Measurements from ENCODE around the gene RIPOR3.

Gene RIPOR3

GRCh38 chr20:50695135-50695872, 4.0 kb upstream of the RIPOR3 start:
- Histone ChIP-seq H2BK12ac (ENCODE audit: low read length in 2 of 2) (peak overlapping the region in 1 of 2 experiments; percentile 52), H4K8ac (ENCODE audit: low read length) (peak overlapping the region; percentile 40), H3K27ac (ENCODE audit: low read length, poor library complexity, severe bottlenecking) (no peak overlapping the region), H3K27me3 (ENCODE audit: control insufficient read depth in 1 of 2, insufficient read depth in 1 of 2, low read length in 2 of 2) (no peaks in the 10 kb centered on the region), H3K4me1 (ENCODE audit: control insufficient read depth, insufficient read depth, low read depth, low read length) (peaks cover 14% of the 10 kb centered on the region), H3K18ac (ENCODE audit: low read depth in 1 of 2, low read length in 2 of 2) (peak overlapping the region in 1 of 2 experiments; percentile 71), H3K9ac (ENCODE audit: low read length) (peak overlapping the region; percentile 61), H3K4me3 (ENCODE audit: insufficient read depth in 1 of 2, low read depth in 1 of 2, low read length in 2 of 2) (peak overlapping the region in 1 of 2 experiments; percentile 25), H3K14ac (ENCODE audit: low read length in 2 of 2) (no peak overlapping the region), H2BK15ac (ENCODE audit: low read depth, poor library complexity, severe bottlenecking) (no peak overlapping the region), H3K9me3 (ENCODE audit: control insufficient read depth, low read length) (no peaks in the 10 kb centered on the region), H2AFZ (ENCODE audit: low read depth, low read length) (no peak overlapping the region), H3K79me1 (replicated peaks; ENCODE audit: low read length, poor library complexity, severe bottlenecking) (no peaks in the 10 kb centered on the region), H3K4me2 (ENCODE audit: low read length, poor library complexity, severe bottlenecking) (no peak overlapping the region), H4K91ac (ENCODE audit: low read length) (no peak overlapping the region), H2BK120ac (ENCODE audit: low read depth, low read length) (peak overlapping the region; percentile 9), H3K36me3 (ENCODE audit: control insufficient read depth in 1 of 2, insufficient read depth in 2 of 2, low read depth in 1 of 2, low read length in 2 of 2) (no peaks in the 10 kb centered on the region), H3K23ac (ENCODE audit: low read length in 2 of 2) (no peak overlapping the region), H2BK5ac (ENCODE audit: low read depth, low read length, poor library complexity, severe bottlenecking) (no peak overlapping the region), H2AK5ac (ENCODE audit: low read length, severe bottlenecking) (peak overlapping the region; percentile 50), H3K4ac (ENCODE audit: low read depth in 1 of 2, low read length in 2 of 2) (no peak overlapping the region)
- DNase-seq = no peak
- 75% methylated on average over 7 of the region's 9 CpGs for WGBS

- Histone ChIP-seq H2AFZ (ENCODE audit: low read depth, low read length) (no peak overlapping the region), H3K27me3 (ENCODE audit: control insufficient read depth in 1 of 2, insufficient read depth in 1 of 2, low read length in 2 of 2) (no peaks in the 10 kb centered on the region), H2BK120ac (ENCODE audit: low read depth, low read length) (peak overlapping the region; percentile 42), H3K79me1 (replicated peaks; ENCODE audit: low read length, poor library complexity, severe bottlenecking) (peaks cover 3% of the 10 kb centered on the region), H2BK15ac (ENCODE audit: low read depth, poor library complexity, severe bottlenecking) (no peak overlapping the region), H3K4ac (ENCODE audit: low read depth in 1 of 2, low read length in 2 of 2) (peak overlapping the region in 1 of 2 experiments; percentile 42), H2BK5ac (ENCODE audit: low read depth, low read length, poor library complexity, severe bottlenecking) (no peak overlapping the region), H4K91ac (ENCODE audit: low read length) (no peak overlapping the region), H3K9me3 (ENCODE audit: control insufficient read depth, low read length) (no peaks in the 10 kb centered on the region), H3K4me1 (ENCODE audit: control insufficient read depth, insufficient read depth, low read depth, low read length) (peaks cover 21% of the 10 kb centered on the region), H3K36me3 (ENCODE audit: control insufficient read depth in 1 of 2, insufficient read depth in 2 of 2, low read depth in 1 of 2, low read length in 2 of 2) (no peaks in the 10 kb centered on the region), H2BK12ac (ENCODE audit: low read length in 2 of 2) (peak overlapping the region in 1 of 2 experiments; percentile 64), H2AK5ac (ENCODE audit: low read length, severe bottlenecking) (peak overlapping the region; percentile 48), H3K4me2 (ENCODE audit: low read length, poor library complexity, severe bottlenecking) (no peak overlapping the region), H3K9ac (ENCODE audit: low read length) (peak overlapping the region; percentile 61), H3K14ac (ENCODE audit: low read length in 2 of 2) (no peak overlapping the region), H4K8ac (ENCODE audit: low read length) (peak overlapping the region; percentile 28), H3K27ac (ENCODE audit: low read length, poor library complexity, severe bottlenecking) (no peak overlapping the region), H3K23ac (ENCODE audit: low read length in 2 of 2) (no peak overlapping the region), H3K4me3 (ENCODE audit: insufficient read depth in 1 of 2, low read depth in 1 of 2, low read length in 2 of 2) (peak overlapping the region in 1 of 2 experiments; percentile 25), H3K18ac (ENCODE audit: low read depth in 1 of 2, low read length in 2 of 2) (peak overlapping the region in 1 of 2 experiments; percentile 38)
- 89% methylated on average over 3 of the region's 9 CpGs for WGBS
- no peak for DNase-seq
Observed at GRCh38 chr20:50694379-50695134, 3.2 kb upstream of the RIPOR3 start.

- WGBS = no CpG with 5 or more reads among the region's 1 CpG
- no peak overlapping the region for H3K4ac ChIP-seq (ENCODE audit: low read depth in 1 of 2, low read length in 2 of 2)
Observed at GRCh38 chr20:50693001-50693400, 1.7 kb upstream of the RIPOR3 start.

GRCh38 chr20:50692552-50692933, 1.2 kb upstream of the RIPOR3 start:
- no peak overlapping the region for H3K27ac ChIP-seq (ENCODE audit: low read length, poor library complexity, severe bottlenecking)
- peaks cover 0 to 8% of the 10 kb centered on the region in 2 experiments for H3K36me3 ChIP-seq (ENCODE audit: control insufficient read depth in 1 of 2, insufficient read depth in 2 of 2, low read depth in 1 of 2, low read length in 2 of 2)
- no peak overlapping the region for H3K23ac ChIP-seq (ENCODE audit: low read length in 2 of 2)
- H3K4me2 ChIP-seq (ENCODE audit: low read length, poor library complexity, severe bottlenecking) = no peak overlapping the region
- H3K18ac ChIP-seq (ENCODE audit: low read depth in 1 of 2, low read length in 2 of 2) = peak overlapping the region in 1 of 2 experiments; percentile 48
- H3K14ac ChIP-seq (ENCODE audit: low read length in 2 of 2) = no peak overlapping the region
- H4K91ac ChIP-seq (ENCODE audit: low read length) = no peak overlapping the region
- H3K4ac ChIP-seq (ENCODE audit: low read depth in 1 of 2, low read length in 2 of 2) = no peak overlapping the region
- H2BK15ac ChIP-seq (ENCODE audit: low read depth, poor library complexity, severe bottlenecking) = peak overlapping the region; percentile 21
- H3K4me3 ChIP-seq (ENCODE audit: insufficient read depth in 1 of 2, low read depth in 1 of 2, low read length in 2 of 2) = peak overlapping the region in 1 of 2 experiments; percentile 91
- no peak overlapping the region for H2AFZ ChIP-seq (ENCODE audit: low read depth, low read length)
- no peak overlapping the region for H4K8ac ChIP-seq (ENCODE audit: low read length)
- WGBS = 90% methylated on average over 2 of the region's 2 CpGs
- no peaks in the 10 kb centered on the region for H3K27me3 ChIP-seq (ENCODE audit: control insufficient read depth in 1 of 2, insufficient read depth in 1 of 2, low read length in 2 of 2)
- peak overlapping the region; percentile 90 for H3K9ac ChIP-seq (ENCODE audit: low read length)
- H2BK120ac ChIP-seq (ENCODE audit: low read depth, low read length) = no peak overlapping the region
- peaks cover 6% of the 10 kb centered on the region for H3K79me1 ChIP-seq (replicated peaks; ENCODE audit: low read length, poor library complexity, severe bottlenecking)
- no peak for DNase-seq
- H2BK5ac ChIP-seq (ENCODE audit: low read depth, low read length, poor library complexity, severe bottlenecking) = no peak overlapping the region
- no peak overlapping the region for H2AK5ac ChIP-seq (ENCODE audit: low read length, severe bottlenecking)
- H3K4me1 ChIP-seq (ENCODE audit: control insufficient read depth, insufficient read depth, low read depth, low read length) = peaks cover 27% of the 10 kb centered on the region
- no peaks in the 10 kb centered on the region for H3K9me3 ChIP-seq (ENCODE audit: control insufficient read depth, low read length)
- no peak overlapping the region for H2BK12ac ChIP-seq (ENCODE audit: low read length in 2 of 2)

More at GRCh38 chr20:50693001-50693400, 1.7 kb upstream of the RIPOR3 start:
- H3K4me3 ChIP-seq (ENCODE audit: insufficient read depth in 1 of 2, low read depth in 1 of 2, low read length in 2 of 2) = no peak overlapping the region
- no peaks in the 10 kb centered on the region for H3K27me3 ChIP-seq (ENCODE audit: control insufficient read depth in 1 of 2, insufficient read depth in 1 of 2, low read length in 2 of 2)
- H2BK5ac ChIP-seq (ENCODE audit: low read depth, low read length, poor library complexity, severe bottlenecking) = no peak overlapping the region
- H3K18ac ChIP-seq (ENCODE audit: low read depth in 1 of 2, low read length in 2 of 2) = peak overlapping the region in 1 of 2 experiments; percentile 56
- no peaks in the 10 kb centered on the region for H3K9me3 ChIP-seq (ENCODE audit: control insufficient read depth, low read length)
- H3K27ac ChIP-seq (ENCODE audit: low read length, poor library complexity, severe bottlenecking) = no peak overlapping the region
- H4K91ac ChIP-seq (ENCODE audit: low read length) = no peak overlapping the region
- no peak overlapping the region for H2BK15ac ChIP-seq (ENCODE audit: low read depth, poor library complexity, severe bottlenecking)
- peak overlapping the region; percentile 90 for H3K9ac ChIP-seq (ENCODE audit: low read length)
- H3K14ac ChIP-seq (ENCODE audit: low read length in 2 of 2) = no peak overlapping the region
- peaks cover 0 to 6% of the 10 kb centered on the region in 2 experiments for H3K36me3 ChIP-seq (ENCODE audit: control insufficient read depth in 1 of 2, insufficient read depth in 2 of 2, low read depth in 1 of 2, low read length in 2 of 2)
- no peak overlapping the region for H2BK12ac ChIP-seq (ENCODE audit: low read length in 2 of 2)
- H3K4me1 ChIP-seq (ENCODE audit: control insufficient read depth, insufficient read depth, low read depth, low read length) = peaks cover 27% of the 10 kb centered on the region
- H3K23ac ChIP-seq (ENCODE audit: low read length in 2 of 2) = no peak overlapping the region
- H2BK120ac ChIP-seq (ENCODE audit: low read depth, low read length) = no peak overlapping the region
- no peak overlapping the region for H4K8ac ChIP-seq (ENCODE audit: low read length)
- no peak overlapping the region for H2AFZ ChIP-seq (ENCODE audit: low read depth, low read length)
- no peak overlapping the region for H3K4me2 ChIP-seq (ENCODE audit: low read length, poor library complexity, severe bottlenecking)
- peak overlapping the region; percentile 42 for H2AK5ac ChIP-seq (ENCODE audit: low read length, severe bottlenecking)
- peaks cover 6% of the 10 kb centered on the region for H3K79me1 ChIP-seq (replicated peaks; ENCODE audit: low read length, poor library complexity, severe bottlenecking)
- DNase-seq = no peak

All from mesenchymal stem cell (in vitro differentiated cells and primary cell).